K562 (cell line): ENCODE measurements around the gene DLK1. TPM values are rescaled to one million over a fixed set of nuclear protein-coding genes. Genes with fewer than 3 reads are reported as not detected.

ENCODE experiments used
- ETV1 ChIP-seq: fragments of 450-650 bp; conservative IDR thresholded peaks from 2 replicates; pipeline ENCODE4 v1.6.1; 2016; ENCODE audit warnings: missing genetic modification characterization, control low read depth, low read depth, missing compliant biosample characterization
- GABPB1 ChIP-seq: sonication (generic); formaldehyde crosslinking; IDR thresholded peaks from 2 replicates; pipeline ENCODE4 v1.8.0; 2022; ENCODE audit warnings: mild to moderate bottlenecking, missing genetic modification reagents
- MEF2D ChIP-seq: conservative IDR thresholded peaks from 2 replicates; pipeline ENCODE4 v1.6.1; 2016; ENCODE audit warnings: low read depth, missing genetic modification characterization, missing compliant biosample characterization
- NR1H2 ChIP-seq: sonication (generic); formaldehyde crosslinking; IDR thresholded peaks from 2 replicates; pipeline ENCODE4 v1.4.0; 2020; ENCODE audit warnings: mild to moderate bottlenecking, missing genetic modification reagents
- ZBTB12 ChIP-seq: fragments of 250-450 bp; sonication (Bioruptor Pico); IDR thresholded peaks from 2 replicates; pipeline ENCODE4 v1.4.0; 2020
- ZC3H4 ChIP-seq: sonication (generic); formaldehyde crosslinking; IDR thresholded peaks from 2 replicates; pipeline ENCODE4 v1.9.0; 2021; ENCODE audit warnings: missing genetic modification reagents, borderline replicate concordance
- ZFX ChIP-seq: sonication (generic); formaldehyde crosslinking; IDR thresholded peaks from 2 replicates; pipeline ENCODE4 v1.8.0; 2022; ENCODE audit warnings: mild to moderate bottlenecking, missing genetic modification reagents, moderate library complexity
- ZNF121 ChIP-seq: sonication (generic); formaldehyde crosslinking; conservative IDR thresholded peaks from 2 replicates; pipeline ENCODE4 v1.8.0; 2022; ENCODE audit warnings: missing genetic modification reagents
- ZNF592 ChIP-seq: fragments of 450-650 bp; IDR thresholded peaks from 2 replicates; pipeline ENCODE4 v1.6.1; 2017; ENCODE audit warnings: antibody characterized with exemption, mild to moderate bottlenecking
- ZNF77 ChIP-seq: fragments of 250-450 bp; sonication (Bioruptor Pico); IDR thresholded peaks from 2 replicates; pipeline ENCODE4 v1.5.0; 2020
- ZNF79 ChIP-seq: fragments of 250-450 bp; sonication (Bioruptor Pico); IDR thresholded peaks from 2 replicates; pipeline ENCODE4 v1.4.0; 2020; ENCODE audit warnings: low read depth, mild to moderate bottlenecking, moderate library complexity
- ZSCAN32 ChIP-seq: fragments of 450-650 bp; formaldehyde crosslinking; IDR thresholded peaks from 2 replicates; pipeline ENCODE4 v1.4.0; 2020; ENCODE audit warnings: mild to moderate bottlenecking, moderate library complexity
- polyA plus RNA-seq, 8 experiments: library from polyadenylated mRNA; depleted of rRNA in 4 of 8; stranded (reverse) in 5 of 8; unstranded in 3 of 8; fragments of >200 nt; fragmentation: Nextera tagmentation in 2 of 8; fragmentation: Illumina TruSeq in 1 of 8; extraction: Ambion mirVana in 2 of 8; extraction: Trizol in 1 of 8; gene quantifications; 2 replicates each; pipeline versions ENCODE4 v1.2.1 to v1.2.3, GENCODE V29; 2011 to 2014; ENCODE audit warnings: inconsistent platforms in 1 of 8, missing spikeins in 1 of 8
- total RNA-seq, 7 experiments: library from RNA; depleted of rRNA in 6 of 7; stranded (reverse); fragments of >200 nt in 6 of 7; fragmentation: Illumina TruSeq in 2 of 7; extraction: Trizol in 2 of 7; gene quantifications; 2 replicates each; pipeline versions ENCODE4 v1.2.1 to v1.2.3, GENCODE V29; 2011 to 2021; ENCODE audit warnings: low replicate concordance in 1 of 7
- TF ChIP-seq, protein P1 (sequence below): fragments of 450-650 bp; IDR thresholded peaks from 2 replicates; pipeline ENCODE4 v1.6.1; 2016; ENCODE audit warnings: missing biosample characterization, missing genetic modification characterization
- TF ChIP-seq, protein P2 (sequence below), 3 experiments: fragments of 200-800 bp in 1 of 3; fragments of 250-450 bp in 1 of 3; fragments of 450-650 bp in 1 of 3; sonication (Bioruptor Pico) in 1 of 3; sonication (Bioruptor generic) in 1 of 3; formaldehyde crosslinking in 1 of 3; IDR thresholded peaks; 2 replicates each; pipeline versions ENCODE4 v1.6.1 to v1.8.0; 2016 to 2022; ENCODE audit warnings: mild to moderate bottlenecking in 2 of 3, missing genetic modification characterization in 2 of 3, missing compliant biosample characterization in 1 of 3, moderate library complexity in 1 of 3
- TF ChIP-seq, protein P3 (sequence below): IDR thresholded peaks from 3 replicates; pipeline ENCODE4 v1.6.1; 2011; ENCODE audit warnings: borderline replicate concordance, mild to moderate bottlenecking; ENCODE audit not compliant: insufficient read length, insufficient read depth

The DLK1 gene
- total and polyA plus RNA-seq, 9 of the 15 experiments (the other 6 are each of a cell fraction or from before 2014, with no cell fraction given), result 4.4 to 97.2 (median 15.3) TPM

DNA sequence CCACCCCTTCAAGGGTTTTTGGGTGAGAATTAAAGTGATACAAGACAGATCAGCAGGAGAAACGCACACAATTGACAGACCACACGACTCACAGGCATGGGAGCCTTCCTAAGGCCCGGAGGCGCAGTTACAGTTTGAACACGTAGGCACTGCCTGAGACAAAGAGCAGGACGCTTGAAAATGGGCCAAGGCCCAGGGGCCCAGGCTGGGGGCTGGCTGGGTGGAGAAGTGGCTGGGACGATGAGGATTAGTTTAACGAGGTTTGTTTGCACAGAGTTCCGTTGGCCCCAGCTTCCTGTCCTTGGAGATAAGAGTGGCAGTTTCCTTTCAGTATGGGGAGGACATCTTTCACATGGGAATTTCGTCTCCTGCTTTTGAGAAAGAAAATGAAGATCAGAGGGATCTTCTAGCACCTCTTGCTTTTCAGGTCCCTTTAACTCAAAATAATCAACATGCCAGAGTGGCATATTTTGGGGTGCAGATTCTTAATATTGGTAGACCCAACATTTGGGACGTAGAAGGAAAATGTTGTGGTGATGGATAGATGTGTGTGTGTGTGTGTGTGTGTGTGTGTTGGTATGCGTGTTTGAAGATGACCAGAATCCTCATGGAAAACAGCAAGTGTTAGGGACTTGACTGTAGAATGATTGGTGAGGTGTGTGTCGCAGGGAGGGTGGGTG lies 44.6 kb downstream of the DLK1 start (continued):
- TF ChIP-seq ZBTB12 (CRISPR knock-in tag), result peak; percentile 43
- no peak for TF ChIP-seq ZNF121
- TF ChIP-seq ZFX, result peak; percentile 89
- peak; percentile 97 for TF ChIP-seq ETV1 (tag)
- no peak for TF ChIP-seq ZC3H4
- TF ChIP-seq, protein P1, sequence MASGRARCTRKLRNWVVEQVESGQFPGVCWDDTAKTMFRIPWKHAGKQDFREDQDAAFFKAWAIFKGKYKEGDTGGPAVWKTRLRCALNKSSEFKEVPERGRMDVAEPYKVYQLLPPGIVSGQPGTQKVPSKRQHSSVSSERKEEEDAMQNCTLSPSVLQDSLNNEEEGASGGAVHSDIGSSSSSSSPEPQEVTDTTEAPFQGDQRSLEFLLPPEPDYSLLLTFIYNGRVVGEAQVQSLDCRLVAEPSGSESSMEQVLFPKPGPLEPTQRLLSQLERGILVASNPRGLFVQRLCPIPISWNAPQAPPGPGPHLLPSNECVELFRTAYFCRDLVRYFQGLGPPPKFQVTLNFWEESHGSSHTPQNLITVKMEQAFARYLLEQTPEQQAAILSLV (tag), result peak; percentile 50; the same call in 1 of the 2 replicates
- TF ChIP-seq, protein P2, sequence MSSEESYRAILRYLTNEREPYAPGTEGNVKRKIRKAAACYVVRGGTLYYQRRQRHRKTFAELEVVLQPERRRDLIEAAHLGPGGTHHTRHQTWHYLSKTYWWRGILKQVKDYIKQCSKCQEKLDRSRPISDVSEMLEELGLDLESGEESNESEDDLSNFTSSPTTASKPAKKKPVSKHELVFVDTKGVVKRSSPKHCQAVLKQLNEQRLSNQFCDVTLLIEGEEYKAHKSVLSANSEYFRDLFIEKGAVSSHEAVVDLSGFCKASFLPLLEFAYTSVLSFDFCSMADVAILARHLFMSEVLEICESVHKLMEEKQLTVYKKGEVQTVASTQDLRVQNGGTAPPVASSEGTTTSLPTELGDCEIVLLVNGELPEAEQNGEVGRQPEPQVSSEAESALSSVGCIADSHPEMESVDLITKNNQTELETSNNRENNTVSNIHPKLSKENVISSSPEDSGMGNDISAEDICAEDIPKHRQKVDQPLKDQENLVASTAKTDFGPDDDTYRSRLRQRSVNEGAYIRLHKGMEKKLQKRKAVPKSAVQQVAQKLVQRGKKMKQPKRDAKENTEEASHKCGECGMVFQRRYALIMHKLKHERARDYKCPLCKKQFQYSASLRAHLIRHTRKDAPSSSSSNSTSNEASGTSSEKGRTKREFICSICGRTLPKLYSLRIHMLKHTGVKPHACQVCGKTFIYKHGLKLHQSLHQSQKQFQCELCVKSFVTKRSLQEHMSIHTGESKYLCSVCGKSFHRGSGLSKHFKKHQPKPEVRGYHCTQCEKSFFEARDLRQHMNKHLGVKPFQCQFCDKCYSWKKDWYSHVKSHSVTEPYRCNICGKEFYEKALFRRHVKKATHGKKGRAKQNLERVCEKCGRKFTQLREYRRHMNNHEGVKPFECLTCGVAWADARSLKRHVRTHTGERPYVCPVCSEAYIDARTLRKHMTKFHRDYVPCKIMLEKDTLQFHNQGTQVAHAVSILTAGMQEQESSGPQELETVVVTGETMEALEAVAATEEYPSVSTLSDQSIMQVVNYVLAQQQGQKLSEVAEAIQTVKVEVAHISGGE (CRISPR knock-in tag; IDR thresholded peaks at IDR 0.05), result peak in 1 of 3 experiments; percentile 72; a peak in 1 of 6 replicates
- TF ChIP-seq MEF2D (tag), result peak; percentile 55
- TF ChIP-seq, protein P3, sequence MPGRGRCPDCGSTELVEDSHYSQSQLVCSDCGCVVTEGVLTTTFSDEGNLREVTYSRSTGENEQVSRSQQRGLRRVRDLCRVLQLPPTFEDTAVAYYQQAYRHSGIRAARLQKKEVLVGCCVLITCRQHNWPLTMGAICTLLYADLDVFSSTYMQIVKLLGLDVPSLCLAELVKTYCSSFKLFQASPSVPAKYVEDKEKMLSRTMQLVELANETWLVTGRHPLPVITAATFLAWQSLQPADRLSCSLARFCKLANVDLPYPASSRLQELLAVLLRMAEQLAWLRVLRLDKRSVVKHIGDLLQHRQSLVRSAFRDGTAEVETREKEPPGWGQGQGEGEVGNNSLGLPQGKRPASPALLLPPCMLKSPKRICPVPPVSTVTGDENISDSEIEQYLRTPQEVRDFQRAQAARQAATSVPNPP, result no peak
- no peak for TF ChIP-seq ZNF77 (CRISPR knock-in tag)
- TF ChIP-seq GABPB1, result no peak
- no peak for TF ChIP-seq ZSCAN32 (CRISPR knock-in tag)
- peak; percentile 92 for TF ChIP-seq ZNF592
- TF ChIP-seq NR1H2, result no peak
- no peak for TF ChIP-seq ZNF79 (CRISPR knock-in tag)
